Measurements from ENCODE around the gene RNU6-9.

DNA sequence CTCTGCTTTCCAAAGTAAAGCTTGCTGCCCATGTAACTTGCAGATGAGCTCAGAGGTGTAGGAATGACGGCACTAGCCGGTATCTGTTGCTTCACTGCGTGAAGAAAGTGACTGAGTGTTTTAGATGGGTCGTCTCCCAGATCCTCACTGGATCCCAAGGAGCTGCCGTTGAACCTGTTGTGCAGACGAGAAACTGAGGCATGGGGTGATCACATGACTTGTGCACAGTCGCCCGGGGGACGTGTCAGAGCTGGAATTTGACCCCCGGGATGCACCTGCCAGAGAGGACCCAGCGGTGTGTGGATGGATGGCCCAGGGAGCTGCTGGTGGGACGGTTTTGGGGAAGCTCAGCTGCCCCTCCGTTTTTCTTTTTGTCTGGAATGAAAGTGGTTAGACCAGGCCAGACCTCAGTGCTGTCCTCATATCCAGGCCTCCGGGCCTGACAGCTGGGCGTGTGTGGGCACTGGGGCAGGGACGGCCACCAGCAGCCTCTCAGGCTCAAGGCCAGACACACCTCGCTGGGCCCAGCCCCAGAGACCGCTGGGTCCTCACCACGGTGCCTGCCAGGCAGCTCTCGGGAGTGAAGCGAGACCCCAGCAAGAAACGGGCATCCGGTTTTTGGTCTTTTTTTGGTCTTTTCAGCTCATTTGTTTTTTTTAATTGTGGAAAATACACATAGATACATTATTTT lies 45.1 kb downstream of the RNU6-9 start:
- no peak for TF ChIP-seq CTCF (IDR thresholded peaks at IDR 0.05)
- no peak for TF ChIP-seq EZH2 (IDR thresholded peaks at IDR 0.05; ENCODE audit: borderline replicate concordance, insufficient read depth, low read depth, low read length, poor library complexity, severe bottlenecking)

All from B cell (primary cell).